ENCODE results near the gene PACRG.

The PACRG gene

GRCh38 chr6:163001330-163001729, 273.6 kb downstream of the PACRG start:
- no peak overlapping the region for H3K27ac Mint-ChIP-seq
- no peaks in the 10 kb centered on the region for H3K4me1 Mint-ChIP-seq
- H3K27me3 Mint-ChIP-seq (ENCODE audit: low read depth, poor library complexity) = no peaks in the 10 kb centered on the region
- no peak overlapping the region for H3K4me3 Mint-ChIP-seq
- no peaks in the 10 kb centered on the region for H3K9me3 Mint-ChIP-seq
- no peak for DNase-seq
- no peaks in the 10 kb centered on the region for H3K36me3 Mint-ChIP-seq (ENCODE audit: low read depth)
- no peak for TF ChIP-seq CTCF (IDR thresholded peaks at IDR 0.05)

GRCh38 chr6:163008186-163008585, 280.4 kb downstream of the PACRG start:
- H3K36me3 Mint-ChIP-seq (ENCODE audit: low read depth) = no peaks in the 10 kb centered on the region

GRCh38 chr6:163008626-163009025, 280.9 kb downstream of the PACRG start:
- peaks cover 3% of the 10 kb centered on the region for H3K27me3 Mint-ChIP-seq (ENCODE audit: low read depth, poor library complexity)
- no peak for DNase-seq

More at GRCh38 chr6:163008186-163008585, 280.4 kb downstream of the PACRG start:
- no peak for DNase-seq
- H3K9me3 Mint-ChIP-seq = no peaks in the 10 kb centered on the region
- H3K27me3 Mint-ChIP-seq (ENCODE audit: low read depth, poor library complexity) = peaks cover 3% of the 10 kb centered on the region
- no peak overlapping the region for H3K27ac Mint-ChIP-seq
- TF ChIP-seq CTCF (IDR thresholded peaks at IDR 0.05) = no peak
- no peak overlapping the region for H3K4me3 Mint-ChIP-seq
- peaks cover 22% of the 10 kb centered on the region for H3K4me1 Mint-ChIP-seq

GRCh38 chr6:163010145-163010544, 282.4 kb downstream of the PACRG start:
- H3K36me3 Mint-ChIP-seq (ENCODE audit: low read depth) = peaks cover 5% of the 10 kb centered on the region
- peaks cover 10% of the 10 kb centered on the region for H3K9me3 Mint-ChIP-seq
- no peak for DNase-seq
- H3K4me3 Mint-ChIP-seq = no peak overlapping the region
- H3K4me1 Mint-ChIP-seq = peaks cover 22% of the 10 kb centered on the region
- peaks cover 6% of the 10 kb centered on the region for H3K27me3 Mint-ChIP-seq (ENCODE audit: low read depth, poor library complexity)
- peak overlapping the region; percentile 7 for H3K27ac Mint-ChIP-seq
- TF ChIP-seq CTCF (IDR thresholded peaks at IDR 0.05) = no peak

More at GRCh38 chr6:163008626-163009025, 280.9 kb downstream of the PACRG start:
- peaks cover 22% of the 10 kb centered on the region for H3K4me1 Mint-ChIP-seq
- H3K36me3 Mint-ChIP-seq (ENCODE audit: low read depth) = no peaks in the 10 kb centered on the region
- H3K9me3 Mint-ChIP-seq = no peaks in the 10 kb centered on the region
- no peak for TF ChIP-seq CTCF (IDR thresholded peaks at IDR 0.05)
- H3K27ac Mint-ChIP-seq = no peak overlapping the region
- no peak overlapping the region for H3K4me3 Mint-ChIP-seq

- Mint-ChIP-seq H3K9me3 (peaks cover 16% of the 10 kb centered on the region), H3K27me3 (ENCODE audit: low read depth, poor library complexity) (peaks cover 6% of the 10 kb centered on the region), H3K36me3 (ENCODE audit: low read depth) (peaks cover 5% of the 10 kb centered on the region), H3K4me3 (no peak overlapping the region), H3K4me1 (peaks cover 29% of the 10 kb centered on the region), H3K27ac (no peak overlapping the region)
- DNase-seq = no peak
- no peak for TF ChIP-seq CTCF (IDR thresholded peaks at IDR 0.05)
Measured at GRCh38 chr6:163014736-163015135, 287.0 kb downstream of the PACRG start.

- Mint-ChIP-seq H3K27me3 (ENCODE audit: low read depth, poor library complexity) (peaks cover 6% of the 10 kb centered on the region), H3K27ac (no peak overlapping the region), H3K9me3 (peaks cover 21% of the 10 kb centered on the region), H3K4me1 (peaks cover 35% of the 10 kb centered on the region), H3K36me3 (ENCODE audit: low read depth) (peaks cover 5% of the 10 kb centered on the region), H3K4me3 (no peak overlapping the region)
- no peak for TF ChIP-seq CTCF (IDR thresholded peaks at IDR 0.05)
- DNase-seq = no peak
Measured at GRCh38 chr6:163017801-163018200, 290.0 kb downstream of the PACRG start.

All from nephron progenitor cell (in vitro differentiated cells).